Ascending aorta (tissue), 2 donors: ENCODE results near the gene HMG20A. TPM values are rescaled to one million over a fixed set of nuclear protein-coding genes. Genes with fewer than 3 reads are reported as not detected.
A peak's percentile ranks its signal among the peaks of the same experiment; 100 is the strongest.

Experiments used
- DNase-seq, 2 donors: peaks; one replicate each; pipeline ENCODE4 v3.0.0-alpha.2; 2019; ENCODE audit warnings: low spot score in 2 of 2
- H3K27ac ChIP-seq, 2 donors: fragments of 200-600 bp; sonication (generic); one replicate each; pipeline ENCODE4 v1.5.1; 2016 to 2017; ENCODE audit warnings: mild to moderate bottlenecking in 1 of 2
- H3K27me3 ChIP-seq: fragments of 200-600 bp; sonication (generic); one replicate; pipeline ENCODE4 v1.5.1; 2017
- H3K36me3 ChIP-seq, 2 donors: fragments of 200-600 bp; sonication (generic); one replicate each; pipeline ENCODE4 v1.5.1; 2016
- H3K4me1 ChIP-seq, 2 donors: fragments of 200-600 bp; sonication (generic); one replicate each; pipeline ENCODE4 v1.5.1; 2016 to 2017; ENCODE audit warnings: mild to moderate bottlenecking in 1 of 2
- H3K4me3 ChIP-seq, 2 donors: fragments of 200-600 bp; sonication (generic); one replicate each; pipeline ENCODE4 v1.5.1; 2016 to 2017; ENCODE audit warnings: mild to moderate bottlenecking in 1 of 2
- H3K9me3 ChIP-seq, 2 donors: fragments of 200-600 bp; sonication (generic); one replicate each; pipeline ENCODE4 v1.5.1; 2016
- intact Hi-C: fragments of 100-400 bp; cut with DNase I; formaldehyde crosslinking; loops from one replicate; pipeline ENCODE4 v1.15.1; 2023
- total RNA-seq: library from RNA; depleted of rRNA; stranded (reverse); fragments of >200 nt; gene quantifications from one replicate; pipeline ENCODE4 v1.1.0, GENCODE V29; 2016
- TF ChIP-seq, protein P1 (sequence below), 3 experiments: fragments of 200-600 bp in 2 of 3; fragments of 450-650 bp in 1 of 3; sonication (generic) in 2 of 3; IDR thresholded peaks; one replicate each; pipeline ENCODE4 v1.5.1; 2016 to 2019; ENCODE audit warnings: antibody characterized with exemption in 3 of 3, mild to moderate bottlenecking in 1 of 3, moderate library complexity in 1 of 3

HMG20A gene
- total RNA-seq, 1 donor from 2014 or later = 17.7 TPM

DNA sequence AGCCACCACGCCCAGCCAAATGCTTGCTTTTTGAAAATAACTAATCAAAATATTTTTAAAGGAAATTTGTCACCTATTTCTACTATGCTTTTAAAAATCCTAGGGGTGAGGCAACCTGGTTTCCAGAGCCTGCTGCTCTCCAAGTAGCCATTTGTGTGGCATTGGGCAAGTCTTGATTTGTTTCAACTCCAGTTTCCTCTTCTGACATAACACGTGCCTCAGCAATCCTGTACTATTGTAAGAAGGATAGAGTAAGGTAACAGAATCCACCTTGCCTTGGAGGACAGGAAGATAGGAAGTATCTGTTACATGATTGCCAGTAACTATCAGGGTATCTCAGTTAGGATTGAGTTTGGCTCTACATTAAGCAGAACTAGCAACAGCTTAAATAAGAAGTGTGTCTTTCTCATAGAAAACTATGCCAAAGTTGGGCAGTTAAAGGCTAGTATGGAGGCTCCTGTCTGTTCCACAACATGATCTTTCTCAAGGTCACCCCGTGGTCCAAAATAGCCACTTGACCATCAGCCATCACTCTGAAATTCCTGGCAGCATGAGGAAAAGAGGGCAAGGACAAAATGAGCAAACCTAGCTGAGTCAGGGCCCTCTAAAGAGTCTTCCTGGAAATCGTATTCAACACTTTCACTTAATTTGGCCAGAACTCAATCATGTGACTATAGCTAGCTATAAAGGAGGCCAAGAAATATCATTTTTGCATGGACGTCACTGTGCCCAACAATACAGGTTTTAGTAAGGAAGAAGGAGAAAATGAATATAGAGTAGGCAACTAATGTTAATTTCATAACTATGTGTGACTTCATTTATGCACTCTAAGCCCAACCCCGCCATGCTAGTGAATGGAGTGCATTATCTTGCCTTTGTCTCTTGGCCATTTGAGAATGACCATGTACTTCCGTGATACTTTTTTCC is 66.1 kb downstream of the HMG20A start:
- no peaks in the 10 kb centered on the region for H3K9me3 ChIP-seq
- no peaks in the 10 kb centered on the region for H3K27me3 ChIP-seq
- H3K4me3 ChIP-seq = no peak overlapping the region
- peaks cover 4% of the 10 kb centered on the region in 2 donors for H3K4me1 ChIP-seq
- H3K27ac ChIP-seq = peak overlapping the region; percentile 26 to 30
- H3K36me3 ChIP-seq = peaks cover 21 to 22% of the 10 kb centered on the region in 2 donors
- DNase-seq = no peak
- intact Hi-C loops = no loop called here
- TF ChIP-seq, protein P1, sequence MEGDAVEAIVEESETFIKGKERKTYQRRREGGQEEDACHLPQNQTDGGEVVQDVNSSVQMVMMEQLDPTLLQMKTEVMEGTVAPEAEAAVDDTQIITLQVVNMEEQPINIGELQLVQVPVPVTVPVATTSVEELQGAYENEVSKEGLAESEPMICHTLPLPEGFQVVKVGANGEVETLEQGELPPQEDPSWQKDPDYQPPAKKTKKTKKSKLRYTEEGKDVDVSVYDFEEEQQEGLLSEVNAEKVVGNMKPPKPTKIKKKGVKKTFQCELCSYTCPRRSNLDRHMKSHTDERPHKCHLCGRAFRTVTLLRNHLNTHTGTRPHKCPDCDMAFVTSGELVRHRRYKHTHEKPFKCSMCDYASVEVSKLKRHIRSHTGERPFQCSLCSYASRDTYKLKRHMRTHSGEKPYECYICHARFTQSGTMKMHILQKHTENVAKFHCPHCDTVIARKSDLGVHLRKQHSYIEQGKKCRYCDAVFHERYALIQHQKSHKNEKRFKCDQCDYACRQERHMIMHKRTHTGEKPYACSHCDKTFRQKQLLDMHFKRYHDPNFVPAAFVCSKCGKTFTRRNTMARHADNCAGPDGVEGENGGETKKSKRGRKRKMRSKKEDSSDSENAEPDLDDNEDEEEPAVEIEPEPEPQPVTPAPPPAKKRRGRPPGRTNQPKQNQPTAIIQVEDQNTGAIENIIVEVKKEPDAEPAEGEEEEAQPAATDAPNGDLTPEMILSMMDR (IDR thresholded peaks at IDR 0.05) = no peak

DNA sequence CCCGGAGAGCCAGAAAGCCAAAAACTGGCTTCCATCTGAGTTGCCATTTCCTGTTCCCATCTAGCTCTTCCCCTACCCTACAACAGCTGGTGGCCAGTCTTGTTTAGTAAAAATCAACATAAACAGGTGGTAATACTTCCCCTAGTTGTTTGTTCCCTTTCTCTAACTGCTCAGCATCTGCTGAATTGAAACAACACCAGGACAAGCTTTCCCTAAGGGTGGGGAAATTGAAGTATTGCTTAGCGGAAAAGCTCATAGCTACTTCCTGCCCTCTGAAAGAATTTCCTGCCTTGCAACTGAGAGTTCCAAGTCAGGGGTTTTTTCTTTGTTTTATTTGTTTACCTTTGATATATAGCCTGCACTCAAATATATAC is 66.8 kb downstream of the HMG20A start:
- Histone ChIP-seq H3K4me3 (no peak overlapping the region), H3K4me1 (peaks cover 4% of the 10 kb centered on the region in 2 donors), H3K27ac (peak overlapping the region; percentile 26 to 30), H3K27me3 (no peaks in the 10 kb centered on the region), H3K9me3 (no peaks in the 10 kb centered on the region), H3K36me3 (peaks cover 21 to 22% of the 10 kb centered on the region in 2 donors)
- no peak for DNase-seq
- intact Hi-C loops = no loop called here
- TF ChIP-seq, protein P1 (IDR thresholded peaks at IDR 0.05) = no peak

DNA sequence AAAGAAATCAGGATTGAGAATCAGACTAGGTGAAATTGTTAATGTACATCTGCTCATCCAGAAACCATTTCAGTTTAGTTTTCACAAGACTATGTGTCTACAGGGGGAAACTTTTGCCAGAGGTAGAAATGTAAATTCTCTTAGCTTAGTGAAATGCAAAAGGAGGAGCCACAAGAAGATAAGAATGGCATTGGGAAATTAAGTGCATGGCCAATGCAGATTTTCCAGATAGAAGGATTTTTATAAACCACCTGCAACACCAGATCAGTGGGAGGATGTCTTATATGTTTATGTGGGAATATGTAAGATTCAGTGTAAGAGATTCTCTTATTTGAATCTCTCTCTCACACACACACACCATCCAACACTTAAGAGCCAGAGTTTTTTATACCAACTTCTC is 67.2 kb downstream of the HMG20A start:
- intact Hi-C loops = no loop called here
- no peaks in the 10 kb centered on the region for H3K9me3 ChIP-seq
- H3K27me3 ChIP-seq = no peaks in the 10 kb centered on the region
- no peak for DNase-seq
- H3K4me3 ChIP-seq = no peak overlapping the region
- H3K27ac ChIP-seq = no peak overlapping the region
- H3K36me3 ChIP-seq = peaks cover 21 to 22% of the 10 kb centered on the region in 2 donors
- peaks cover 4% of the 10 kb centered on the region in 2 donors for H3K4me1 ChIP-seq
- TF ChIP-seq, protein P1 (IDR thresholded peaks at IDR 0.05) = no peak

DNA sequence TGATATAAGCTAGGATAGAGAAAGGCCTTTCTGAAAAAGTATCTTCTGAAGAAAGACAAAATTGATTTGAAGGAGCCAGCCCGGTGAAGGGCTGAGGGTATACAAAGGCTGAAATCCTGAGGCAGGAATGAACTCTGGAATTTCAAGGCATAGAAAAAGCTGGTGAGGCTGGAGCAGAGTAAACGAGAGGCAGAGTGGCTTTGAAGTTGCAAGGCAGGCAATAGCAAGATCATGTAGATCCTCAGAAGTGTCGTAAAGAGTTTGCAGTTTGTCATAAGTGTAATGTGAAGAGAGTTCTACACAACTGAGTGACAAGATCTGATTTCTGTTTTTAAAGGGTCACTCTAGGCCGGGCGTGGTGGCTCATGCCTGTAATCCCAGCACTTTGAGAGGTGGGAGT is 69.0 kb downstream of the HMG20A start:
- intact Hi-C loops = no loop called here
- Histone ChIP-seq H3K9me3 (no peaks in the 10 kb centered on the region), H3K4me1 (peaks cover 4% of the 10 kb centered on the region in 2 donors), H3K27ac (no peak overlapping the region), H3K36me3 (peaks cover 6 to 7% of the 10 kb centered on the region in 2 donors), H3K4me3 (no peak overlapping the region), H3K27me3 (no peaks in the 10 kb centered on the region)
- no peak for DNase-seq
- TF ChIP-seq, protein P1 (IDR thresholded peaks at IDR 0.05) = no peak

DNA sequence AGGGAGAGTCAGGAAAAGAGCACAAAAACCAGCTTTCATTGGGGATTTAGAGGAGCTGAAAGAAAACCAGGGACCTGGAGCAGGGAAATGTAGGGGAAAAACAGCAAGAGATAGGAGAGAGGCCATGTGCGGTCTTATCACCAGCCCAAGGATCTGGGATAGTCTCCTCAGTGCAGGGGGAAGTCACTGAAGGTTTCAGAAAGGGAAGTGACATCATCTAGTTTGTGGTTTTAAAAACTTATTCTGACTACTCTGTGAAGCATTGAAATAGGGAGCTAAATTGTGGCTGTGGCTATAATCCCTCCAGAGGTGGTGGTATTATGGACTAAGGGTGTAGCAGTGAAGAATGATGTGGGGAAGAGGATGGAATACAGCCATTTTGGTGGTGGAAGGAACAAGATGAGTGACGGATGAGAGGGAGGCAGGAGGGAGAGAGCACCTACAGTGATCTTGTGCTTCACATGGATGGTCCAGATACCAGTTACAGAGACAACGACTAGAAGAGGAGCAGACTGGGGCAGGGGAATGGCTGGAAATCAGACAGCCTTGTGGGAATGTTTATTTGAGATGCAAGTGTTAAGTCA is 72.7 kb downstream of the HMG20A start:
- intact Hi-C loops = no loop called here
- H3K4me3 ChIP-seq = no peak overlapping the region
- H3K9me3 ChIP-seq = no peaks in the 10 kb centered on the region
- peak overlapping the region in 1 of 2 donors; percentile 7 for H3K27ac ChIP-seq
- TF ChIP-seq, protein P1 (IDR thresholded peaks at IDR 0.05) = no peak
- no peak for DNase-seq
- no peaks in the 10 kb centered on the region for H3K27me3 ChIP-seq
- H3K36me3 ChIP-seq = no peaks in the 10 kb centered on the region
- H3K4me1 ChIP-seq = peaks cover 5 to 25% of the 10 kb centered on the region in 2 donors
